Stimulated activated CD4-positive, alpha-beta T cell treated with anti-CD3 and anti-CD28 coated beads, Interleukin-1b, Interleukin-23, amount 100 ng/mL, for 1 hour (primary cell): ENCODE data around the gene PKNOX2.

Source experiments
- DNase-seq, 2 donors: peaks; one replicate each; pipeline ENCODE4 v3.0.0-alpha.2; 2020; ENCODE audit warnings: low read depth in 2 of 2

Gene PKNOX2

GRCh38 chr11:125312812-125313211, 148.3 kb downstream of the PKNOX2 start:
- DNase-seq = no peak

DNA sequence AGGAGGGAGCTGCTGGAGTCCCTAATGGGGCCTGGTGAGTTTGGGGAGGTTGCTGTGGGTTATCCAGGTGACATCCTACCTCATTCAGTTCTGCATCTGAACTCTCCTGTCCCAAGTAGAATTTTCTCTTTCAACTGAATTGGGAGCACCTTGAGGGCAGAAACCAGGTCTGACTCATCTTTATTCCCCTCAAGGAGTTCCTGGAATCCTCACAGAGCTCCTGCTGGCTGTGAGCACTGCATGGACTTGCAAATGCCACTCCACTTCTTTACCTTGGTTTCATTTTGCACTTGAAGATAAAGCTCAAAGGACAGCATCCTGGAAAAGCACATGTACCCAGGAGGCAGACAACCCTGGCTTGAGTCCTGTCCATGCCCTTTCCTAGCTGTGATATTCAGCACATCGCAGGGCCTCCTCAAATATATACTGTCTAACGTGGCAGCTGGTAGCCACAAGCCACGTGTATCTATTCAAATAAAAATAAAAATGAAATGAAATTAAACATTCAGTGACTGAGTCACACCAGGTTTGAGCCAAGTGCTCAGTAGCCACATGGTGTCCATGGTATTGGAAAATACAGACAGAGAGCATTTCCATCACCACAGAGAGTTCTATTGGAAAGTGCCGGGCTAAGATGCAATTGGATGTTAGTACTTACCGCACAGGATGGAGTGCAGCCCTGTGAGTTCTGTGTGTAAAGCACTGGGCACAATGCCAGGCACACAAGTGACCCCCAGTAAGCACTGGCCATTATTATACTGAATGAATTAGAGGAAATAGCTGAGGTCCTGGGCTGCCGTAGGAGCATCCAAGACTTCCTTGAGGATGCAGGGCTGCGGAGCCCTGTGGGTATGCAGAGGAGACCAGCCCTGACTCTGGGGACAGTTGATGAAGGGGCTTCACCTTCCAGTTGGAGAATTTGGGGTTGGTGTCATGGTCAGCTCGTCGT, 149.0 kb downstream of the PKNOX2 start:
- DNase-seq = no peak

GRCh38 chr11:125314276-125315078, 149.9 kb downstream of the PKNOX2 start:
- no peak for DNase-seq

DNA sequence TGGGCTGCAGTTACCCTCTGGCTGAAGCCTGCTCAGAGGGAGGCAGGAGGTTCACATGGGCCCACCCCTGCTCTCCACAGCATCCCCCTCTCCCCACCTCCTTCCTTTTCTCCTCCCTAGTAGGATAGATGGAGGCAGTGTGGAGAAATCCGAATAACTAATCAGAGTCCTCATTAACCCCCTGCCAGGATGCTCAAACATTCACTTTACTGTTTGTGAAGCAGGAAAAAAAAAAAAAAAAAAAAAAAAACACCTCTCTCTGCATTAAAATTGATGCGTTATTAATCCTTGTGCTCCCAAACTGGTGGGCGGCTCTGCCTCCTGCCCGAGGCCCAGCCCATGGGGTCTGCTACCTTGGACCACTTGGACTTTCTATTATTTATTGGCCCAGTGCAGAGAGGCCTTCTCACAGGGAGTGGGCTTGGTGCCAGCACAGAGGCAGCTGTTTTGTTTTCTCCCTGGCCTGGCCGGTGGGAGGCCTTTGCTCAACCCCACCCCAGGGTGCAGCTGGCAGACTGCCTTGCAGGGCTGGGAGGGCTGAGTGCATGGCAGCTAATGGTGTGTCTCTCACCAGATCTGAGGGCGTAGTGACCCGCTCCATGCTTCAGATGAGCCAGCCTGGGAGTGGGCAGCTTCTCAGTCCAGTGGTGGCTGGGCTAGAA, 150.7 kb downstream of the PKNOX2 start:
- no peak for DNase-seq

GRCh38 chr11:125317416-125317815, 152.9 kb downstream of the PKNOX2 start:
- no peak for DNase-seq

- no peak for DNase-seq
Observed at GRCh38 chr11:125319649-125320048, 155.1 kb downstream of the PKNOX2 start.

DNA sequence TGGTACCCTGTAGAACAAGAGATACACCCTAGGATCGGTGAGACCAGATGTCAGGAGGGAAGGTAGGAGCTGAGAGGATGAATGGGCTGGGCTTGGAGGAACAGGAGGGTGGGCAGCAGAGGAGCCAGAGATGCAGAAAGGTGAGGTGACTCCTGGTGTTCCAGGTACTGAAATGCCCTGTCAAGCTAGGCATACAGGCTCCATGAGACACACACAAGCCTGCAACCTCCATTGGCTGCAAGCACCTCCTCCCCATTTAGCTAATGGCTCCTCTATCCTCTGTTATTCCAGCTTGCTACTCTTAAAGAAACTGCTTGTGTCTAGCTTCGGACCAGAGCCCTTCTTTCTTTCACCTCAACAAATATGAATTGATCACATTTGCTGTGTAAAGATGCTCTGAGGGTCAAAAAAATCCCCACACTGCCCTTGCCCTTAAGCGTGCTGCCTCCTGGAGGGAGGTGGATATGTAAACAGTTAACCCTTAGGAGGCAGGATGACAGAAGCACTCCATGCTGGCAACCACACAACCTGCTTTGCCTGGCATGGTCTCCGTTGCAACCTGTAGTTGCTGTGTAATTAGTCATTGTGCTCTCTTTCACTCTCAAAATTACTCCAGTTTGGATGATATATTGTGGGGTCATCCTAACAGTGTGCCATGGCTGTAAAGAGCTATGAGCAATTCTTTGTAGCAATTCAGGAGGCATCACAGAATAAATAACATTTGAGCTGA, 156.0 kb downstream of the PKNOX2 start:
- no peak for DNase-seq

GRCh38 chr11:125322289-125322688, 157.7 kb downstream of the PKNOX2 start:
- DNase-seq = no peak

DNA sequence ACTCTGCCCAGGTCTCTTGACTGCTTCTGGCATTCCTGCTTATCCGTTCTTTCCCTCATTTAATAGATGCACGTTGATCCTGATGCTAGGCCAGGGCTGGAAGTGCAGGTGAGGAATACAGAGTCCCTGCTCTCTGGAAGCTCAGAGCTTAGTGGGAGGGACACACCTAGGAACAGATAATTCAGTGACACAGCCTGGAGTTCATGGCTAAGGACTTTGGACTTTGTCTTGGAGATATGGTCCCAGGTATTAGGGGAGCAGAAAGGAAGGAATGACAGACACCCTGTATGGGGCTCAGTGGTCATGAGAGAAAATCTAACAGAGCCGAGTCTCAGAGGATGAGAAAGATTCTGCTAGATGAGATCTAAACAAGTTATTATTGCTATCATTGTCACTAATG, 160.6 kb downstream of the PKNOX2 start:
- no peak for DNase-seq

- DNase-seq = no peak
Observed at GRCh38 chr11:125326126-125326525, 161.6 kb downstream of the PKNOX2 start.

- DNase-seq = no peak
Observed at GRCh38 chr11:125327518-125328224, 163.1 kb downstream of the PKNOX2 start.

DNA sequence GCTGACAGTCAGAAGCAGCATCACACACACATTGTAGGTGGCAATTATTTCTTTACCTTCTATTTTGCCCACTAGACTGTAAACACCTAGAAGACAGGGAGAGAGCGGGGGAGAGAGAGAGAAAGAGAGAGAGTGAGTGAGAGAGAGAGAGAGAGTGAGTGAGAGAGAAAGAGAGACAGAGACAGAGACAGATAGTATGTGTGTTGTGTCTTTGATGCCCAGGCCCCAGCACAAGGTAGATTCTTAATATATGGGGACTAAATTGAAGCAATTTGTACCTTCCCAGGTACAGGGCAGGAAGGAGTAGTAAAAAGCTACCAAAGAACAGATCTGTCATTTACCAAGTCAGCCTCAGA, 163.7 kb downstream of the PKNOX2 start:
- DNase-seq = no peak

GRCh38 chr11:125329786-125330185, 165.2 kb downstream of the PKNOX2 start:
- no peak for DNase-seq

DNA sequence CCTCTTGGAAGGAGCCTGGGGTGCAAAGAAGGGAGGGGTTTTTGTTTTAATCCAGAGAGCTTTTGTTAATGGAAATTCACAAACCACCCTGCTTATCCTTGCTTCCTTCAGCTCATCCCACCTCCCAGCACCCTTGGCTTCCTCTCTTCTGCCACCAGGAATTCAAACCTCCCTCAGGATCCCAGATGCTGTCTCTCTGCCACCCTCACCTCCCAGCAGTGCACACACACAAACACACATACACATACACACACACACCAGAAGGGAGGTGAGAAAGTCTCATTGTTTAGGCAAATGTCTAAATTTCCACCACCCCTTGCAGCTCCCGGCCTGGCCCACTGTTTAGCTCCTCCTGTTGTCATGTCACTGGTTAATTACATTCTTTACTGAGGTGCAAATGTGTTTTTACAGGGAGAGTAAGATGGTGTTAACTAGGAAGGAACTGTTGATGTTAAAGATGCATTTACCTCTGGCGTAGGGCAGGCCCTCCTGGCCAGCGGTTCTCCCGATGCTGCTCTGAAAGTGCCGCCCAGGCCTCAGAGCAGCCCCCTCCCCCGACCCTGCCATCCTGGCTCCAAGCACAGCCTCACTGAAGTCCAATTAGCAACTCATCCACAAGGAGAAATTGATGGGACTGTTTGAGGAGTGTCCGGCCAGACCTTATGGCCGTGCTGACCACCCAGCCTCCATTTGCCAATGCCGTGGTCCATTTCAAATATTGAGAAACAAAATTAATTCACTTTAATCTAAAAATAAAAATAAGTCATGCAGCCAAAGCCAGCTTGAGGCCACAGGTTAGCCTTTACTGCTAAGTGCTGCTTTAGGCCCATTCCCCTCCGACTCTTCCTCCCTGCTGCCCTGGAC, 166.1 kb downstream of the PKNOX2 start:
- no peak for DNase-seq

DNA sequence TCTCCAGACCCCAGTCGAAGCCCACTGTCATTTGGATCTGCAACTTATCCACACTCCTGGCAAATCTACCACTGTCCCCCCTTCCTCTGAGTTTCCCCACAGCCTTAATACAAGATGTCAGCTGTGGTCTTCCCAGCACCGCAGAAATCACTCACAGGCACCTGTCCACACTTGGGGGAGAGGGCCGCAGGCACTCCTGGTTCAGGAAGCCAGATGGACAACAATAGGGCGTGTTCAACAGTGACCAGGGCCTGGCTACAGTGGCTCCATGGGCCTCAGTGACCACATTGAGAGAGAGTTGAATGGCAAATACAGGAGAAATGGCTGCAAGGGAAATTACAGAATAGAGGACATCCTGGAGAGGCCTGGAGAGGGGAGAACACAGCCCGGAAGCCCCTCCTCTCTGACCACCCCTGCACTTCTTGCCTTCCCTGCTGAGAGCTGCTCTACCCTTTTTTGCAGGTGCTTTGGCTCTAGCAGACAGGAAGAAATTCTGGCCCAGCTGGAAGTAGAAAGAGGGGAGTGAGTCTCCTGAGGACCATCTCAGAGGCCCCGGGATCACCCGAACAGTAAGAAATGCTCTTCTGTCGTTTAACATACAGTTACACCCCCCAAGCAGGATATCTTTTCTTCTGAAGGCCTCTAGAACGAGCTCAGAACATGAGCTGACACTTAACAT, 166.9 kb downstream of the PKNOX2 start:
- no peak for DNase-seq

DNA sequence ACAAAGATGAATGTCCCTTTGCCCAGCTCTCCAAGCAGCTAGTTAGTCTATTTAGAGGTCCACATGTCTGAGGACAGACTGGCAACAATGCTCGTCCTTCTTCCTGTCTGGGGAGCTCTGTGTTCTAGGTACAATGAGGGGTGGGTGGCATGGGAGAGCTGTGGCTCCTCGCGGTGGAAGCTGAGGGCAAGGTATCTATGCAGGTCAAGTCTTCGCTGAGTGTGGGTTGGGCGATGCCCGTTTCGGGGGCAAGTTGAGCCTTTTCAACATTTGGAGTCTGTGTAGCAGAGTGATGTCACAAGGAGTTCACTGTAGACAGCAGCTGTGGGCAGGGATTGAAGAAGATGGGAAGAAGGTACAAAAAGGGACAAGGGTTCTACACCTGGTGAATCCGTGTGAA, 168.3 kb downstream of the PKNOX2 start:
- DNase-seq = no peak

GRCh38 chr11:125333354-125334073, 169.0 kb downstream of the PKNOX2 start:
- no peak for DNase-seq

DNA sequence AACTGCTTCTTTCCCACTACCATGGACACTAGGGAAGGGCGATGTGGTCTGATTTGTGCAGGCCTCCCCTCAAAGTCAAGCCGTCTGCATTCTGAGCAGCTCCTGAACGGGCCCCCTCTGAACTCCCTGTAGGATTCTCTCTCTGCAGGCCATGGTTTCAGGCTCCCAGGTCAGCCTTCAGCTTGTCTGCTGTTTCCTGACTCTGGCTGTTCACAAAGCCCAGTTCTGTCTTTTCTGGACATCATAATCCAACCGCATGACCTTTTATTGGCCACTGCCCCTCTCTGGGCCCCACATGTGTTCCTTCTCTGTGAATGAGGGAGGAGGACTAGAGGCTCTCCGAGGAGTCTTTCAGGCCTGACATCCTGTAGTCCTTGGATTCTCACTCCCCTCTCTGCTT, 170.6 kb downstream of the PKNOX2 start:
- DNase-seq = no peak
